ENCODE data around the gene DCAF8L2.

Gene DCAF8L2

GRCh38 chrX:27608671-27609070 is 18.5 kb downstream of the DCAF8L2 start:
- no peak for DNase-seq (ENCODE audit: low spot score in 2 of 2)

GRCh38 chrX:27619459-27619858 is 29.3 kb downstream of the DCAF8L2 start:
- ATAC-seq (replicated peaks; ENCODE audit: extremely low read depth, poor library complexity, severe bottlenecking) (no peak), DNase-seq (ENCODE audit: low spot score in 2 of 2) (no peak)
- H3K27me3 Mint-ChIP-seq, result no peaks in the 10 kb centered on the region
- no peak overlapping the region for H3K27ac Mint-ChIP-seq (ENCODE audit: low read depth)
- no peaks in the 10 kb centered on the region for H3K36me3 Mint-ChIP-seq (ENCODE audit: insufficient read depth)
- no peaks in the 10 kb centered on the region for H3K9me3 Mint-ChIP-seq
- H3K4me1 Mint-ChIP-seq, result no peaks in the 10 kb centered on the region
- H3K4me3 Mint-ChIP-seq, result no peak overlapping the region

More at GRCh38 chrX:27608671-27609070, 18.5 kb downstream of the DCAF8L2 start:
- Mint-ChIP-seq H3K36me3 (ENCODE audit: insufficient read depth) (no peaks in the 10 kb centered on the region), H3K4me1 (no peaks in the 10 kb centered on the region), H3K27ac (ENCODE audit: low read depth) (no peak overlapping the region), H3K27me3 (no peaks in the 10 kb centered on the region), H3K4me3 (no peak overlapping the region), H3K9me3 (no peaks in the 10 kb centered on the region)
- ATAC-seq (replicated peaks; ENCODE audit: extremely low read depth, poor library complexity, severe bottlenecking), result no peak

- no peaks in the 10 kb centered on the region for H3K36me3 Mint-ChIP-seq (ENCODE audit: insufficient read depth)
- no peak for ATAC-seq (replicated peaks; ENCODE audit: extremely low read depth, poor library complexity, severe bottlenecking)
- H3K9me3 Mint-ChIP-seq, result no peaks in the 10 kb centered on the region
- H3K27ac Mint-ChIP-seq (ENCODE audit: low read depth), result no peak overlapping the region
- H3K4me3 Mint-ChIP-seq, result no peak overlapping the region
- no peak for DNase-seq (ENCODE audit: low spot score in 2 of 2)
- no peaks in the 10 kb centered on the region for H3K4me1 Mint-ChIP-seq
- H3K27me3 Mint-ChIP-seq, result no peaks in the 10 kb centered on the region
Measured at GRCh38 chrX:27619975-27620374, 29.8 kb downstream of the DCAF8L2 start.

GRCh38 chrX:27622883-27623282 is 32.7 kb downstream of the DCAF8L2 start:
- H3K27ac Mint-ChIP-seq (ENCODE audit: low read depth), result no peak overlapping the region
- no peak for DNase-seq (ENCODE audit: low spot score in 2 of 2)
- no peaks in the 10 kb centered on the region for H3K36me3 Mint-ChIP-seq (ENCODE audit: insufficient read depth)
- no peak overlapping the region for H3K4me3 Mint-ChIP-seq
- ATAC-seq (replicated peaks; ENCODE audit: extremely low read depth, poor library complexity, severe bottlenecking), result no peak
- no peaks in the 10 kb centered on the region for H3K9me3 Mint-ChIP-seq
- no peaks in the 10 kb centered on the region for H3K27me3 Mint-ChIP-seq
- H3K4me1 Mint-ChIP-seq, result no peaks in the 10 kb centered on the region

- Mint-ChIP-seq H3K27me3 (no peaks in the 10 kb centered on the region), H3K27ac (ENCODE audit: low read depth) (no peak overlapping the region), H3K36me3 (ENCODE audit: insufficient read depth) (no peaks in the 10 kb centered on the region), H3K4me1 (no peaks in the 10 kb centered on the region), H3K9me3 (peaks cover 6% of the 10 kb centered on the region), H3K4me3 (no peak overlapping the region)
- DNase-seq (ENCODE audit: low spot score in 2 of 2), result no peak
- no peak for ATAC-seq (replicated peaks; ENCODE audit: extremely low read depth, poor library complexity, severe bottlenecking)
Measured at GRCh38 chrX:27626066-27626465, 35.9 kb downstream of the DCAF8L2 start.

- DNase-seq (ENCODE audit: low spot score in 2 of 2) (no peak), ATAC-seq (replicated peaks; ENCODE audit: extremely low read depth, poor library complexity, severe bottlenecking) (no peak)
- no peak overlapping the region for H3K27ac Mint-ChIP-seq (ENCODE audit: low read depth)
- H3K4me3 Mint-ChIP-seq, result no peak overlapping the region
- H3K36me3 Mint-ChIP-seq (ENCODE audit: insufficient read depth), result peaks cover 4% of the 10 kb centered on the region
- H3K9me3 Mint-ChIP-seq, result peaks cover 20% of the 10 kb centered on the region
- no peaks in the 10 kb centered on the region for H3K27me3 Mint-ChIP-seq
- H3K4me1 Mint-ChIP-seq, result no peaks in the 10 kb centered on the region
Measured at GRCh38 chrX:27633328-27633727, 43.2 kb downstream of the DCAF8L2 start.

- Mint-ChIP-seq H3K4me1 (no peaks in the 10 kb centered on the region), H3K36me3 (ENCODE audit: insufficient read depth) (no peaks in the 10 kb centered on the region), H3K27me3 (no peaks in the 10 kb centered on the region), H3K9me3 (no peaks in the 10 kb centered on the region), H3K4me3 (no peak overlapping the region), H3K27ac (ENCODE audit: low read depth) (no peak overlapping the region)
- no peak for DNase-seq (ENCODE audit: low spot score in 2 of 2)
- ATAC-seq (replicated peaks; ENCODE audit: extremely low read depth, poor library complexity, severe bottlenecking), result no peak
Measured at GRCh38 chrX:27656581-27656980, 66.4 kb downstream of the DCAF8L2 start.

- ATAC-seq (replicated peaks; ENCODE audit: extremely low read depth, poor library complexity, severe bottlenecking), result no peak
- H3K36me3 Mint-ChIP-seq (ENCODE audit: insufficient read depth), result no peaks in the 10 kb centered on the region
- H3K27ac Mint-ChIP-seq (ENCODE audit: low read depth), result no peak overlapping the region
- no peak overlapping the region for H3K4me3 Mint-ChIP-seq
- no peaks in the 10 kb centered on the region for H3K9me3 Mint-ChIP-seq
- DNase-seq (ENCODE audit: low spot score in 2 of 2), result no peak
- no peaks in the 10 kb centered on the region for H3K27me3 Mint-ChIP-seq
- no peaks in the 10 kb centered on the region for H3K4me1 Mint-ChIP-seq
Measured at GRCh38 chrX:27660878-27661277, 70.7 kb downstream of the DCAF8L2 start.

- no peak overlapping the region for H3K4me3 Mint-ChIP-seq
- no peak overlapping the region for H3K27ac Mint-ChIP-seq (ENCODE audit: low read depth)
- ATAC-seq (replicated peaks; ENCODE audit: extremely low read depth, poor library complexity, severe bottlenecking) (no peak), DNase-seq (ENCODE audit: low spot score in 2 of 2) (no peak)
- peaks cover 6% of the 10 kb centered on the region for H3K9me3 Mint-ChIP-seq
- no peaks in the 10 kb centered on the region for H3K36me3 Mint-ChIP-seq (ENCODE audit: insufficient read depth)
- no peaks in the 10 kb centered on the region for H3K27me3 Mint-ChIP-seq
- H3K4me1 Mint-ChIP-seq, result no peaks in the 10 kb centered on the region
Measured at GRCh38 chrX:27671234-27671633, 81.1 kb downstream of the DCAF8L2 start.

- Mint-ChIP-seq H3K9me3 (peaks cover 9% of the 10 kb centered on the region), H3K27ac (ENCODE audit: low read depth) (no peak overlapping the region), H3K4me1 (no peaks in the 10 kb centered on the region), H3K4me3 (no peak overlapping the region), H3K36me3 (ENCODE audit: insufficient read depth) (no peaks in the 10 kb centered on the region), H3K27me3 (no peaks in the 10 kb centered on the region)
- no peak for ATAC-seq (replicated peaks; ENCODE audit: extremely low read depth, poor library complexity, severe bottlenecking)
- DNase-seq (ENCODE audit: low spot score in 2 of 2), result no peak
Measured at GRCh38 chrX:27674491-27674890, 84.3 kb downstream of the DCAF8L2 start.

GRCh38 chrX:27675493-27675892 is 85.3 kb downstream of the DCAF8L2 start:
- DNase-seq (ENCODE audit: low spot score in 2 of 2), result no peak
- Mint-ChIP-seq H3K27me3 (no peaks in the 10 kb centered on the region), H3K9me3 (peaks cover 9% of the 10 kb centered on the region), H3K4me1 (no peaks in the 10 kb centered on the region), H3K4me3 (no peak overlapping the region), H3K36me3 (ENCODE audit: insufficient read depth) (no peaks in the 10 kb centered on the region), H3K27ac (ENCODE audit: low read depth) (no peak overlapping the region)
- ATAC-seq (replicated peaks; ENCODE audit: extremely low read depth, poor library complexity, severe bottlenecking), result no peak

GRCh38 chrX:27679281-27679680 is 89.1 kb downstream of the DCAF8L2 start:
- peaks cover 9% of the 10 kb centered on the region for H3K9me3 Mint-ChIP-seq
- no peak overlapping the region for H3K4me3 Mint-ChIP-seq
- DNase-seq (ENCODE audit: low spot score in 2 of 2), result no peak
- H3K27me3 Mint-ChIP-seq, result no peaks in the 10 kb centered on the region
- no peak for ATAC-seq (replicated peaks; ENCODE audit: extremely low read depth, poor library complexity, severe bottlenecking)
- no peaks in the 10 kb centered on the region for H3K4me1 Mint-ChIP-seq
- no peak overlapping the region for H3K27ac Mint-ChIP-seq (ENCODE audit: low read depth)
- no peaks in the 10 kb centered on the region for H3K36me3 Mint-ChIP-seq (ENCODE audit: insufficient read depth)

- Mint-ChIP-seq H3K4me1 (no peaks in the 10 kb centered on the region), H3K9me3 (peaks cover 9% of the 10 kb centered on the region), H3K27me3 (no peaks in the 10 kb centered on the region), H3K27ac (ENCODE audit: low read depth) (no peak overlapping the region), H3K4me3 (no peak overlapping the region), H3K36me3 (ENCODE audit: insufficient read depth) (no peaks in the 10 kb centered on the region)
- DNase-seq (ENCODE audit: low spot score in 2 of 2) (no peak), ATAC-seq (replicated peaks; ENCODE audit: extremely low read depth, poor library complexity, severe bottlenecking) (no peak)
Measured at GRCh38 chrX:27680726-27681125, 90.6 kb downstream of the DCAF8L2 start.

Data from central memory CD8-positive, alpha-beta T cell (primary cell).